HG03558 (cell line): Measurements from ENCODE around the gene LUC7L.
"Not testable (repeated sequence)": the region's sequence is repeated elsewhere in the genome, so short reads cannot be mapped to it uniquely, and the experiment has no call there.

Experiments
- ATAC-seq: cut with Tn5 transposase; IDR thresholded peaks from one replicate; pipeline ENCODE4 v1.9.1; 2021; ENCODE audit warnings: moderate number of reproducible peaks; ENCODE audit not compliant: unreplicated experiment; ENCODE audit errors: extremely low read depth

The LUC7L gene

DNA sequence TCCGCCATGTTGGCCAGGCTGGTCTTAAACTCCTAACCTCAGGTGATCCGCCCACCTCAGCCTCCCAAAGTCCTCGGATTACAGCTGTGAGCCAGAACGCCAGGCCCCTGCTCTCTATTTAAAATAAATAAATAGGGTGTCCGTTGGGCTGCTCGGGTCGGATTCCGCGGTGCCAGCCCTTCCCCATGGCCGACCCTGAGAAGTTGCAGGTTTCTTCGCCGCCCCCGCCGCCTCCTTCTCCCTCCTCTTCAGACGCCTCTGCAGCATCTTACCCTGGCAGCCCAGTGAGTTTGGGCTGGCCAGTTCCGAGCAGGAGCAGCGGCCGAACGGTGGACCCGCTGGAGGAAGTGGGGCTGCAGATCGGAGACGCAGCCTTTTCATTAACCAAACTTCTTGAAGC is 1.7 kb upstream of the LUC7L start:
- no peak for ATAC-seq

DNA sequence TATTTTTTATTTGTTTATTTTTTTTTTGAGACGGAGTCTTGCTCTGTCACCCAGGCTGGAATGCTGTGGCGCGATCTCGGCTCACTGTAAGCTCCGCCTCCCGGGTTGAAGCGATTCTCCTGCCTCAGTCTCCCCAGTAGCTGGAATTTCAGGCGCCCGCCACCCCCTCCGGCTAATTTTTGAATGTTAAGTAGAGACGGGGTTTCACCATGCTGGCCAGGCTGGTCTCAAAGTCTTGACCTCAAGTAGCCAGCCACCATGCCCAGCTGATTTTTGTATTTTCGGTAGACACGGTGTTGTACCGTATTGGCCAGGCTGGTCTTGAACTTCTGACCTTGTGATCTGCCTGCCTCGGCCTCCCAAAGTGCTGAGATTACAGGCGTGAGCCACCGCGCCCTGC is 1.1 kb upstream of the LUC7L start:
- not testable (repeated sequence) for ATAC-seq

DNA sequence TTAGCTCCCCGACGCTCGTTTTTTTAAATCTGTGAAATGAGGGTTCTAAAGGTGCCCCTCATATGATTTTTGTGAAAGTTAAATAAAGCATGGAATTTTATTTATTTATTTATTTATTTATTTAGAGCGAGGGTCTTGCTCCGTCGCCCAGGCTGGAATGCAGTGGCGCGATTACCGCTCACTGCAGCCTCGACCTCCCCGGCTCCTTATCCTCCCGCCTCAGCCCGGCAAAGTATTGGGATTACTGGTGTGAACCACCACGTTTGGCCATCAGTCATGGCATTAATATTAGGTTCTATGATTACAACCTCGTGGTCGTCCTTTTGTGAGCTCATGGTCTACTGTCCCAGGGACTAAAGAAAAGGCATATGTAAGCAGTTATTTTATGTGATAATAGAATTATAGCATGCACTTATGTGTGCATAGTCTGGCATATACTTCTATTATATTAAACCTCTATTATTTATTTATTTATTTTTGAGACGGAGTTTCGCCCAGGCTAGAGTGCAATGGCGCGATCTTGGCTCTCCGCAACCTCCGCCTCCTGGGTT is 557 bp upstream of the LUC7L start:
- no peak for ATAC-seq

DNA sequence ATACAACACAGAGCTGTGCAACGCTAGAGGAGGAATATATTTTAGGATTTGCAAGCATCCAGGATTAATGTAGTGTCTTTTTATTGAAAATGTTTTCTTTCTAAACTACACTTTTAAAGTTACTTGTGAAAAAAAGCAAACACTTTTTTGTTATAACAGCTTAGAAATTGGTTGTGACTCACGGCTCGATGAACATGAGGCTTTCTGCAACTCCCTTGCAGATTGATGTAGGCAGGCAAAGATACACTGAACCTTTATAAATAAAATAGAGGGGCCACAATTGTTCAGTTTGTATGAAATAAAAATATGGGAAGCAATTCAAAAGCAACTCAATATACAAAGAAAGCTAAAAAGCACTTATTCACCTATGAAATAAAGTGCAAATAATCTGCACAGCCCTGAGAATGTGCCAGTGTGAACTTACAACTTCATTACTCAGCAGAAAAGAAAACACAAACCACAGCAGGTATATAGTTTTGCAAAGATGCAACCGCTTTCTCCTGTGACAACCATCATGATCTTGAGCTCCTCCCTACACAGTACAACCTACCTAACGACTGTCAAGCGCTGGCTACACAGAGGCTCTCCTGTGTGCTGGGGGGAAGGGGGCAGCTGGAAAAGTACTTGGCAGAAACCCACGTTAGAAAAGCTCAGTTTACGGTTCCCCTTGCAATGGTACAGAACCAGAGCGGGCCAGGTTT is 948 bp downstream of the LUC7L start:
- no peak for ATAC-seq

DNA sequence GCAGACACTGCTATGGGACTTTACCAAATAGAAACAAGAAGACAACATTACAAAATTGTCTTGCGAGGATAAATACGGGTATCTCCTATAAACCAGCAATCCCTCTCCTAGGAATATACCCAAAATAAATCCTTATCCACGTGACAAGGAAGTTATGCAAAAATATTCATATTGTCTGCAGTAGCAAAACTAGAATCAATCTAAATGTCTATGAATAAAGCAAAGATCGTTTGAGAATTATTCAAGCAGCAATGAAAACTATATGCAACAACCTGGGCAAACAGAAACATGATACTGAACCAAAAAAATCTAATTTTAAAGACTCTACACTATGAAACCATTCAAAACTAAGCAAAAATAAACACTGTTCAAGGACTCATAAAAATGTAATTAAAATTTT is 9.2 kb downstream of the LUC7L start:
- no peak for ATAC-seq

DNA sequence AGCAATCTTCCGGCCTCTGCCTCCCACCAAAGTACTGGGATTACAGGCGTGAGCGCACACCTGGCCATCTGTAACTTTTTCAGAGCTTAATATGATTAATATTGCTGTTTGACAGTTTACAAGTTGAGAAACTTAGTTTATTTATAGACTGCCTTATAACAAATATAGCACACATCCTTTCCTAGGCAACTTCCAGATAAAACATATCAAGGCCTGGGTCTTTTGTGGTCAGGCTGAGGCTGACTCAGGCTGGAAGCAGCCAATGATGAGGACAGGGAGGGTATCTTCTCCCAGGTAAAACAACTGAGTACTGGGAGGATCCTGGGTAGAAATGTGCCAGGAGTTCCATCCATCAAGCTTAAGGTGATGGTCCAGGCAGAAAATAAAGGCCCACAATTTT is 16.2 kb downstream of the LUC7L start:
- ATAC-seq, result no peak

DNA sequence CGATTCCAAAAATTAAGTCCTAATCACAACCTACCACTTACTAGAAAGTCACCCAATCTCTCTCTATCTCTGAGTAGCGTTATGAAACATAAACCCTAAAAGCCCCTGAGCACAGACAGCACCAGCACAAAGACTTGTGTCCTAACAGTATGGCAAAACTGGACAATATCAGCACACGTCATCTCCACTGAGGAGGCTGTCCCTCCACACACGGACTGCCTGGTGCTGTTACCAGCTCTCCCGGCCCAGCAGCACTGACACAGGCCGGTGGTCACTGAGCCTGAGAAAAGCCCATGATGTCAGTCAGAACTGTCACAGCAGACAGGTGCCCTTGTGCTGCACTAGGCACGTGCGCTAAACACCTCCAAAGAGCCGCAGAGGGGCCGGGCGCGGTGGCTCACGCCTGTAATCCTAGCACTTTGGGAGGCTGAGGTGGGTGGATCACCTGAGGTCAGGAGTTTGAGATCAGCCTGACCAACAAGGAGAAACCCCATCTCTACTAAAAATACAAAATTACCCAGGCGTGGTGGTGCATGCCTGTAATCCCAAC is 17.5 kb downstream of the LUC7L start:
- ATAC-seq, result not testable (repeated sequence)

DNA sequence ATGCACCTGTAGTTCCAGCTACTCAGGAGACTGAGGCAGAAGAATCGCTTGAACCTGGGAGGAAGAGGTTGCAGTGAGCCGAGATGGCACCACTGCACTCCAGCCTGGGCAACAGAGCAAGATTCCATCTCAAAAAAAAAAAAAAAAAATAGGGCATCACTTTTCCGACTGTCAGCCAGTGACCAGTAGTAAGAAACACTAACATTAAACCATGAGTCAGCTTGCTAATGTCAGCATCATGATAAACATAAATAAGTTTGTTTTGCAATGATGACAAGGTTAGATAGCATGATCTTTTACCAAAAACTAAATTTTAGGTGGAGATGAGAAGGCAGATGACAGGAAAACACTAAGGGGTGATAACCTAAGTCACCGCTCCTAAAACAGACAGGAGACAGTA is 19.9 kb downstream of the LUC7L start:
- not testable (repeated sequence) for ATAC-seq

DNA sequence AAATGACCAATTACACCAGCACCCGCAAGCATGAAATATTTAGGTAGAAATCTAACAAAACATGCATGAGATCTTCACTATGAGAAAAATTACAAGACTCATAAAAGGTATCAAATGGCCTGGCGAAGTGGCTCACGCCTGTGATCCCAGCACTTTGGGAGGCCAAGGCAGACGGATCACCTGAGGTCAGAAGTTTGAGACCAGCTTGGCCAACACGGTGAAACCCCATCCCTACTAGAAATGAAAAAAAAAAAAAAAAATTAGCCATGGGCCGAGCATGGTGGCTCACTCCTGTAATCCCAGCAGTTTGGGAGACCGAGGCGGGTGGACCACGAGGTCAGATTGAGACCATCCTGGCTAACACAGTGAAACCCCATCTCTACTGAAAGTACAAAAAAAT is 25.2 kb downstream of the LUC7L start:
- not testable (repeated sequence) for ATAC-seq

DNA sequence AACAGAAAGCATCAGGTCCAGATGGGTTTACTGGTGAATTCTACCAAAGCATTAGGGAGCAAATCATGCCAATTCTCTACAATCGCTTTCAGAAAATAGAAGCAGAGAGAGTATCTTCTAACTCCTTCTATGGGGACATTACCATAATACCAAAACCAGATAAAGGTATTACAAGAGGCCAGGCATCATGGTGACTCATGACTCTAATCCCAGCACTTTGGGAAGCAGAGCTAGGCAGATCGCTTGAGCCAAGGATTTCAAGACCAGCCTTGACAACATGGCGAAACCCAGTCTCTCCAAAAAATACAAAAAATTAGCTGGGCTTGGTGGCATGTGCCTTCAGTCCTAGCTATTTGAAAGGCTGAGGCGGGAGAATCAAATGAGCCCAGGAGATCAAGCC is 26.0 kb downstream of the LUC7L start:
- ATAC-seq, result no peak

DNA sequence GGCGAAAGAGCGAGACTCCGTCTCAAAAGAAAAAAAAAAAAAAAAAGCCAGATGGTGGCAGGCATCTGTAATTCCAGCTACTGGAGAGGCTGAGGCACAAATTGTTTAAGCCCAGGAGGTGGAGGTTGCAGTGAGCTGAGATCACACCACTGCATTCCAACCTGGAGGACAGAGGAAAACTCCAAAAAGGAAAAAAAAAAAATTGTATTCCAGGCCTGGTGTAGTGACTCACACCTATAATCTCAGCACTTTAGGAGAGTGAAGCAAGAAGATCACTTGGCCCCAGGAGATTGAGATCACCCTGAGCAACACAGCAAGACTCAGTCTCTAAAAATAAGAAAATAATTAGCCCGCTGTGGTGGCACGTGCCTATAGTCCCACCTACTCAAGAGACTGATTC is 28.9 kb downstream of the LUC7L start:
- ATAC-seq, result no peak

DNA sequence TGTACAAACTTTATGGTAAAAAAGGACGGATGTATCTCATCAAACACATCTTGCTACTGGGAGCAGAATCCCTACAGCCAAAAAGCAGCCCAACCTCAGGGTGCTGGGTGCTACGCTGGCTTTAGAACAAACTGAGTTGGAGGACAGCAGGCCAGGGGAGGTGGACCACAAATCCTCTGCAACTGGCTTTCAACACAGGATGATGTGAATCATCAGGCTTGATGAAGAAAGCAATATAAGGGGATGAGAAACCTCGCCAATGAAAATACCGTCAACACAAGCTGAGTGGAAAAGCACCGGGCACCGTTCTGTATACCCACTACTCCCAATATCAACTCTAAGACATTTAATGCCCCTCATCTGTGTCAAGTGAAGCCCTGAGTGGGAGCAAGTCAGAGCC is 34.7 kb downstream of the LUC7L start:
- ATAC-seq, result no peak

DNA sequence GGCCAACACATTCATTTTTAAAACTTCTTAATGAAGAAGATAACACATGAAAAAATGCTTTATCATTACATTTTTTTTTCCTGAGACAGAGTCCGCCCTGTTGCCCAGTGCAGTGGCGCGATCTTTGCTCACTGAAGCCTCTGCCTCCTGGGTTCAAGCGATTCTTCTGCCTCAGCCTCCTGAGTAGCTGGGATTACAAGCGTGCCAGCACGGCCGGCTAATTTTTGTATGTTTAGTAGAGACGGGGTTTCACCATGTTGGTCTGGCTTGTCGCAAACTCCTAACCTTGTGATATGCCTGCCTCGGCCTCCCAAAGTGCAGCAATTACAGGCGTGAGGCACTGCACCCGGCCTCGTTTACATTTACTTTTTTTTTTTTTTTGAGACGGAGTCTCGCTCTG is 35.8 kb downstream of the LUC7L start:
- no peak for ATAC-seq

DNA sequence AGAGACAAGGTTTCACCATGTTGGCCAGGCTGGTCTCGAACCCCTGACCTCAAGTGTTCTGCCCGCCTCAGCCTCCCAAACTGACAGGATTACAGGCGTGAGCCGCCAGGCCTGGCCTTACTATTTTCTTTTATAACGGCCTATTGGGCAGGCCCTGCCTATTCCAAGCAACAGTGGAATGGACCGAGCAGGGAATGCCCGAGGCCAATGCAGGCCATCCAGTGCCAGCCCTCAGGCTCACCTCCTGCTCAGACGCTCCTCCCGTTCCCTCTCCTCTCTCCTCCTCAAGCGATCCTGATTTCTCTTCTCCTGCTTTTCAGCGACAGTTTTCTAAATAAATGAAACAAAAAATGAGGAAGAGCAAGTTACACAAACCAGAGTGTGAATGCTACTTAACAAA is 36.6 kb downstream of the LUC7L start:
- ATAC-seq, result no peak

DNA sequence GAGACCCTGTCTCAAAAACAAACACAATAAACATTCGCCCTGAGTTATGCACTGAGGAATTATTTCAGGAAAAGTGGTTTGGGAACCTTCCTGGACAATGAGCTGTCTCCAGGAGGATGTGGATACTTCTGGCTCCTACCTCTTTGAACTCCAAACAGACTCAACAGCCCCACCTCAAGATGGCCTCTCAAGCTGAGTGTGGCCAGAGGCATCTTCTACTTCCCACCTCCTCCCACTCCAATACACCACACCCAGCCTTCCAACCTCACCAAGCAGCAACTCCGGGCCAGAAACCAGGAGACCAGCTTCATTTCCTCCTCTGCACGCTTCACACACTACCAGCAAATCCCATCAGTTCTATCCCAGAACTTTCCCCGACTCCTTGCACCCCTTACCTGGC is 37.4 kb downstream of the LUC7L start:
- ATAC-seq, result no peak

DNA sequence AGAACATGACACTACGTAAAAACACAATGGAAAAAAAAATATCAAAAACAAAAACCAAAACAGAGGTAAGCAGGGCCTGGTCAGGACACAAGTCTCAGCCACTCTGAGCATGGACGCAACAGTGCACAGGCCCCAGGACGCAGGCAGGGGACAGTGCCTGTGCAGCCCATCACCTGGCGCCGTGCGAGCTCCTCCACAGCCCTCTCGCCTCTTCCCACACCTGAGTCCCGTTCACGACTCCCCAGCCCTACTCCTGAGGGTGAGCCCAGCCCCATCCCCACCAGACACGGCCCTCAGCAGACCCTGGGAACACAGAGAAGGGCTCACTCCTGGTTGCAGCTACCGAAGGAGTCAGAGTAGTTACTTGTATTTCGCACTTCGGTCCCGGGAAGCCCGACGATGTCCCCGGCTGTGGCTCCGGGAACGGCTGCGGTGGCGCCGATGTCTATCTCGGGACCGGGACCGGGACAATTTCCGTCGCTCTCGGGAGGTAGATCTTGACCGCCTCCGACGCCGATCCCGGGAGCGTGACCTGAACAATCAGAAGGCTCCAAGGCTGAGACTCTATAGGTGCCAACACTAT is 39.6 kb downstream of the LUC7L start:
- no peak for ATAC-seq

DNA sequence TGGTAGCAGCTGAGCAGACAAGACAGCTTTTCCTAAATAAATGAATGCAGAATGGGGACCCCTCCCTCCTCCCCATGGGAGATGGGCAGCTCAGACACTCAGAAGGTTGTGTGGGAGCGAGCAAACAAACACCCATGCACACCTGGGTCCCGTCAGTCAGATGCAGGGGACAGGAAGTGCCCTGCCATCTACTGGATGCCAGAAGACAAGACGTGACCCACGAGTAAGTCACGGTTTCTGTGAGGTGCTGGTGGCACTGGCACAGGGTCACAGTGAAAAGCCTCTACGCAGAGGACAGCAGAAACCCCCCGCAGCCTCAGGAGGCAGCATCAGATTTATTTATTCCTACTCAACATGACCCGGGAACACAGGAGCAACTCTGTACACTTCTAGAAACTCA is 40.6 kb downstream of the LUC7L start:
- no peak for ATAC-seq

DNA sequence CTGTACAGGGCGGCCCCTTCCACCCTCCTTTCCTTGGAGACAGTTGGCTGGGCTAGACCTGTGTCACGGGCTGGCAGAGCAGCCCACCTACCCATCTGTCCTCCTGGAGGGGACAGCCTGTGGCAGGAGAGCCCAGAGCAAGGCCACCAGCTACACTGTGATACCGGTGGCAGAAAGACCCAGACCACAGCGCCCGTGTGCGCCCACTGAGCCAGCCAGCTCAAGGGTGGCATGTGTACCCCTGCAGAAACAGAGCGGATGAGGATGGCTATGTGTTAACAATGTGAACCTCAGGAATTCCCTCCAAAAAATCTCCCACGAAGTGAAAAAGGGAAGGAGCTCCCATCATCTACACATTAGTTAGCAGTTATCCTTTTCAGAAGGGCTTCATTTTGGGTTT is 41.9 kb downstream of the LUC7L start:
- ATAC-seq, result no peak

DNA sequence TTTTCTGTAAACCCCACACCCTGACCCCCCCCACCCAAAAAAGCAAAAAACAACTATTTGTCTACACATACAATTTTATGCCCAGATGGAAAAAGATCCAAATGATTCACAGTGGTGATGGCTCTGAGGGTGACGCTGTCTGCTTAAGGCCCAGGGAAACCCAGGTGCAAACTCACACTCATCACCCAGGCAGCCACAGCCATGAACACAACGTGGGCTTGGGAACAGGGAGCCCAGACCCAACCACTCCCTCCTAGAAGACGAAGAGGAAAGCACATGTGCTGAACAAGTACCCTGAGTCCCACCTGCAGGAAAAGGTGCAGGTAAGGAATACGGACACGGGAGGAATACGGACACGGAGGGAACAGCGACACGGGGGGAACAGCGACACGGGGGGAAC is 43.6 kb downstream of the LUC7L start:
- no peak for ATAC-seq

DNA sequence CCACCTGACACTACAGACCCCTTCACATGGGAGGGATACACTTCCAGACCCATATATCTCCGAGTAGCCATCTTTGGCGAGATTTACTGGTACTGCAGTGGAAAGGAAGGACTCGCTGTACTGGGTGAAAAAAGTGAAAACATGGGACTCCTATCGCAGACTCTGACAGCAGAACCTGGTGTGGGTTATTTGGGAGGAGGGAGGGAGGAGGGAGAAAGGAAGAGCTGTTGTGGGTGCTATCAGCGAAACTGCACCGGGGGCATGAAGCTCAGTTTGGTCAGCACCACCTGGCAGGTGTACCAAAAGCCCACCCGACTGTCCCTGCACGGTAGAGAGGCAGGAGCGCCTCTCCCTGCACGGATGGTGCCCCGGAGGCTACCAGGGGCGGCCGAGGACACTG is 44.0 kb downstream of the LUC7L start:
- ATAC-seq, result no peak

DNA sequence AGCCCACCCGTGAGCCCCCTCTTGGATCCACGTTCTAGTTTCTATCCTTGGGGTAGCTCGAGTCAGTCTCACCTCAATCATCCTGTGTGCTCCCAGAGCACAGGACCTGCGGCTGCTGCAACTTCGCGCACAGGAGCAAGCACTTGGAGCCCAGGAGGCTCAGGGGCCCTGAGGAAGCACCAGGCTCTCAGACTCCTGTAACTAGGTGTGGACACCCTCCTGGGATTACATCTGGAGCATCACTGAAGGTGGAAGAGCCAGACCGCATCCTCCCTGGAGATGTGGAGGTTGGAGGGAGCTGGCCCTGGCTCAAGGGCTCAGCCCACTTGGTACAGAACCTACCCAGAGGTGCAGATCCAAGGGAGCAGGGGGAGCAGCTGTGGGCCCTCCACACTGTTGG is 46.2 kb downstream of the LUC7L start:
- no peak for ATAC-seq

DNA sequence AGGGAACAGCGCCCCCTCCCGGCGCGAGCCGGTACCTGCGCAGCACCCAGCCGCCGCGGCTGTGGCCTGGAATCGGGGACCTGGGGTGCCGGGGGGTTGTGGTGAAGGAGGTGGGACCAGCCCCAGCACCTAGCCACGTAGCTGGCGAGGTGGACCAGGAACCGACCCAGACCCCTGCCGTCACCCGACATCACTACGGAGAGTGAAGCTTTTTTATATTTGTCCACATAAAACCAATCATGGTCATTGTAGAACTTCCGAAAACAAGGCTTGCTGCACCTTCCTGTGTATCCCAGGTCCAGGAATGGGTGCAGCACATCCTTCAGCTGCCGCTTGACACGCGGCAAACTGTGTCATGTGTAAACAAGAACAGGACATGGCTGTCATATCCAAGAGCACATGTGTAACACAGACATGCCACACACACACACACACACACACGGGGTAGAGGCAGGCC is 47.7 kb downstream of the LUC7L start:
- ATAC-seq, result no peak
